Stimulated activated CD8-positive, alpha-beta memory T cell treated with anti-CD3 and anti-CD28 coated beads, Interleukin-12 subunit alpha, Interleukin-12 subunit beta, amount 100 ng/mL, for 4 hours (primary cell): ENCODE results near the gene WNT1.

Experiments used
- DNase-seq: peaks from one replicate; pipeline ENCODE4 v3.0.0-alpha.2; 2020; ENCODE audit warnings: low read depth

The WNT1 gene

DNA sequence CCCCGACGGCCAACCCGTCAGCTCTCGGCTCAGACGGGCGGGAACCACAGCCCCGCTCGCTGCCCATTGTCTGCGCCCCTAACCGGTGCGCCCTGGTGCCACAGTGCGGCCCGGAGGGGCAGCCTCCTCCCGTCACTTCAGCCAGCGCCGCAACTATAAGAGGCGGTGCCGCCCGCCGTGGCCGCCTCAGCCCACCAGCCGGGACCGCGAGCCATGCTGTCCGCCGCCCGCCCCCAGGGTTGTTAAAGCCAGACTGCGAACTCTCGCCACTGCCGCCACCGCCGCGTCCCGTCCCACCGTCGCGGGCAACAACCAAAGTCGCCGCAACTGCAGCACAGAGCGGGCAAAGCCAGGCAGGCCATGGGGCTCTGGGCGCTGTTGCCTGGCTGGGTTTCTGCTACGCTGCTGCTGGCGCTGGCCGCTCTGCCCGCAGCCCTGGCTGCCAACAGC lies at the start of gene WNT1:
TSS of gene WNT1 (plus strand) at position 32 of the 450 bp plus-strand sequence. CDS start at position 361, 329 bp downstream.
- no peak for DNase-seq

DNA sequence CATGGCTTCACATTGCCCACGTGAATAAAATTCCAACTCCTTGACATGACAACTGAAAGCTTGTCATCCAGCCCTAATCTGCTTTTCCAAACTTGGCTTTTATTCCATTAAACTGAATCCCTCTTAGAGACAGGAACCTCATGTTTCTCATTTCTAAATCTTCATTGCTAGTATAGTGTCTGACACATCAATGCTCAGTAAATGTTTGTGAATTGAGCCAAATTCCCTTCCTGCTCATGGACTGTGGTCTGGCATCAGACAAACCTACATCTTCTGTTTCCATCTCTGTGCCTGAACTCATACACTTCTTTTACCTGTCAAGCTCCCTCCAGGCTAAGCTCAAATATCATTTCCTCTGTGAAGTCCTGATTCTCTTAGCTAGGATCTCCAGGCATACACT lies 48.6 kb upstream of the WNT1 start:
- no peak for DNase-seq

DNA sequence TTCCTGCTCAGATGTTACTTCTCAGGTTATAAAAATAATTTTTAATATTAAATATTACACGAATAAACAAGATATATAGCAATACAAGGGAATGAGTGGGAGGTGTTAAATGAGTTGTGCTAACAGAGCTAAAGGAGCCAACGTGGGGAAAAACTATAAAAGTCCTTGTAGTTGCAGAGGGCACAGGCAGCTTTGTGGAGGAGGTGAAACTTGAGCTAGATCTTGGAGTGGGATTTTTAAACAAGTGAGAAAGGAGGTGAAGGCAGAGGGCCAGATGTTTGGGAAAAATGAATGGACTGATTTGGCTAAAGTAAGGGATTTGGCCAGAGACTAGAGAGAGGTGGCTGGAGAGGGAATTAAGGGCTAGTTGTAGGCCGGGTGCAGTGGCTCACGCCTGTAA lies 47.6 kb upstream of the WNT1 start:
- no peak for DNase-seq

DNA sequence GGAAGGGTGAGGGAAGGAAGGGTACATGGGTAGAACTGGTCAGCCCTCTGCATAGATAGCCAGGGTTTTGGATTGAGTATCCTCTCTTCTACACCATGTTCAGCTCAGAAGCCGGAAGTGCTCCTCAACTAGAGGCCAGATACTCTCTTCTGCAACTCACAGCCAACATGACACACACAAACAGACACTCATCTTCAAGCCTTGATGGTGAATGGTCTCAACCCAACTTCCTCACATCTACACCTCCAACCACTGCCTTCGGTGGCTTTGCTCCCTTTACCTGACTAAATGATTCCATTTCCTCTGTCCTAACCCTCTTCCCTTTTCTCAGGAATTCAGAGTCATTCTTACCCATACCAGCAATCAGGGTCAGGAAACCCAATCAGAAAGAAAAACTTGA lies 45.2 kb upstream of the WNT1 start:
- no peak for DNase-seq

DNA sequence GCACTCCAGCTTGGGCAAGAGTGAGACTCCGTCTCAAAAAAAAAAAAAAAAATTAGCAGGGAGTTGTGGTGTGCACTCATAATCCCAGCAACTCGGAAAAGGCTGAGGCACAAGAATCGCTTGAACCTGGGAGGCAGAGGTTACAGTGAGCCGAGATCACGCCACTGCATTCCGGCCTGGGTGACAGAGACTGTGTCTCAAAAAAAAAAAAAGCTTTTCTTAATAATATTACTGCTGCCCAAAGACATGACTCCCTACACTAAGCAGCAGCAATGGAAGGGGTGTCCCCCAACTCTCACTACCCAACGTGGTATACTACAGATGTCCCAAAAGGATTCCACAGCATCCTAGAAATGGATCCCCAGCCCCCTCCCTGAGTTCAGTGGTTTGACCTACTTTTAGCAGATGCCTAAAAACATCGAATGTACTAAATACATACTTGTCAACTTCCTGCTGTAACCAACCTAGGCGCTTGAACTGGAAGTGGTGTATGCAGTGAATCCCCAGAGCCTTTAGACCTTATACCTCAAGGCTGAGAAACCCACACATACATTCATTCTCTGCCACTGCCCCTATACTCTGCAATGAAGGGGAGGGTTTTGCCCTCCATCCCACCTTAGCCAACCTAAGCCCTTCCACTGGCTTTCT lies 44.3 kb upstream of the WNT1 start:
- DNase-seq, result no peak

DNA sequence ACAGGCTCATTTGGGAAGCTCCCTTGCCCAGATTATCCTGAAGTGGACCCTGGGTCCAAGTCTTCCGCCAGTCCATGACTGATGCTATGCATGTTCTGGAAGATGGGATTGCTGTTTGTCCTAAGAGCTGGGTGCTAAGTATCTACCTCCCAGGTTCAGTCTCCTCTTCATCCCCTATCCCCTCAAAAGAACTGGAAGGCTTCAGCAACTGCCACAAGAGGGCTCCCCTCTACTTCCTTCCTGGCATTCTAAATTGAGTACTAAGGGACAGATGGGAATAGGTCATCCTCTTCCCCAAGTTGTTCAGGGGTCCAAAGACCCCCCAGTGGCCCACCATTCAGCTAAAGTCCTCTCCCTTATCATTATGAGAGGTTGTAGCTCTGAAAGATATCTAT lies 43.8 kb upstream of the WNT1 start:
- DNase-seq, result no peak

- peak; percentile 64 for DNase-seq
These were observed 41.6 kb upstream of the WNT1 start for GRCh38 chr12:48936379-48936979.

DNA sequence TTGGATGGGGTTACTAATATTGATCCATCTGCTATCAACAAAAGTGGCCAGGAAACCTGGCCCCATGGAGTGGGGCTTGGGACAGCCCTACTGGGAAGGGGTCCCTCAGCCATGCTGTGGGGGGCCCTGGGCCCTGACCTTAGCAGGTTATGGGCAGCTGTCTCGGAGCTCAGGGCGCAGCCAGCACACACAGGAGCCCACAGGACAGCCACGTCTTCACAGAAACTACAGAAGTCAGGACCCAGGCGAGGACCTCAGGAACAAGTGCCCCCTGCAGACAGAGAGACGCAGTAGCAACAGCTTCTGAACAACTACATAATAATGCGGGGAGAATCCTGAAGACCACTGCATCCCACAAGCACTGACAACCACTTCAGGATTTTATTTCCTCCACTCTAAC lies 41.0 kb upstream of the WNT1 start:
- DNase-seq, result no peak

DNA sequence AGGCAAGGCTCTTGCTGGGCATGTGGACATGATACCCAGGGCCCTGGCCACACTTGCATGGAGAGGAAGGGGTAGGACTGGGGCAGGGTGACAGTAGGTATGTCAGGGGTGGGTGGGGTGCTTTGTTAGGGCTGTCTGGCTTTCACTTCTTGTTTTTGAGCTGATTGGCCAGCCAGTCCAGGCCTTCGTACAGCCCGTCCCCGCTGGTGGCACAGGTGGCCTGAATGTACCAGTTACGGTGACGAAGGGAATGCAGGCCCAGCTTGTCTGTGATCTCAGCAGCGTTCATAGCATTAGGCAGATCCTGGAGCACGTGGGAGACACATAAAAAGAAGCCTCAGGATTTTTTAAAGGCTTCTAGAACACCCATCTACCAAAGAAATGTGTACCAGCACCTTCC lies 39.3 kb upstream of the WNT1 start:
- DNase-seq, result no peak

DNA sequence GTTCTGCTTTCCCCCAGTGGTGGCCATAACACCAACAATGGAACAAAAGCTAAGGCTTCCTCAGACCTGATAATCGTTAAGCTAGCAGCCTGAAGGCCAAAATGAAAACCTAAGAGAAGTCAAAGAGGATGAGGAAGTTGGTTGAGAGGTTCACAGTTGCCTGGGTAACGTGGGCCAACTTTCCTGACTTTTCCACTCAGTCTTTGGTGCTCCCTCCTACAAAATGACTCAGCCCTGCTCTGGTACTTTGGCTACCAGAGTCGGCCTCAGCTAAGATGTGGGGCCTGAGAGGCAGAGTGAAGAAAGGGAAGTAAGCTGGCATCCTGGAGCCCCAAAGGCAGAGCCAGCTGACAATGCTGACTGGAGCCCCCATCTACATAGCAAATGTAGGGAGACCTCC lies 37.9 kb upstream of the WNT1 start:
- no peak for DNase-seq

- no peak for DNase-seq
These were observed 34.9 kb upstream of the WNT1 start for GRCh38 chr12:48943221-48943620.

DNA sequence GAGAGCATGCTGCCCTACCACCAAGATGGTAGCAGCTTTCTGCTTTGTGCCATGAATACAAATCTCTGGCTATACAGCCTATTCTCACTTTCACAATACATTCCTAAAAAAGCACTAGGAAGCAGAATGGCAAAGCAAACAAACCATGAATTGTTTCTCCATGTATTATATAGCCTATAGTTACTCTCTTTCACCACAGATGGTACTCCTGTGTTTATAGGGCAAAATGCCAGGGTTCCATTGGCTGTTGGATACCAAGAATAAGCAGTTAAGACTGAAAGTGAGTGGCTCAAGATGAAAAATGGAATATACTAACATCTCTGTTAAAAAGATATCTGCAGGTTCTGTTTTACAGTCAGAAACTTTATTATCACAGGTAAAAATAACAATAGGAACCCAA lies 31.9 kb upstream of the WNT1 start:
- no peak for DNase-seq

GRCh38 chr12:48946943-48947342 lies 31.2 kb upstream of the WNT1 start:
- no peak for DNase-seq

DNA sequence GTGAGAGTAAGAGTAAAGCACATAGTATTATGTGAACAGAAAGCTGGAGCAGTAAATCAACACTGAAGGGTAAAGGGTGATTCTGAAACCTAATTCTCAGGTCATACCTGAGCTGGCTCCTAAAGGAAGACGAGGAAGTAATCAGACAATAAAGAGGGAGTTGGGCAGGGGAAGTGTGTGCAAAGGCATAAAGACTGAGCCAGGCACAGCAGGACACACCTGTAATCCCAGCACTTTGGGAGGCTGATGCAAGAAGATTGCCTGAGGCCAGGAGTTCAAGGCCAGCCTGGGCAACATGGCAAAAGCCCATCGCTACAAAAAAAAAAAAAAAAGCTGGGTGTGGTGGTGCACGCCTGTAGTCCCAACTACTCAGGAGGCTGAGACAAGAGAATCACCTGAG lies 30.4 kb upstream of the WNT1 start:
- DNase-seq, result no peak

- DNase-seq, result no peak
These were observed 25.4 kb upstream of the WNT1 start for GRCh38 chr12:48952691-48953090.

DNA sequence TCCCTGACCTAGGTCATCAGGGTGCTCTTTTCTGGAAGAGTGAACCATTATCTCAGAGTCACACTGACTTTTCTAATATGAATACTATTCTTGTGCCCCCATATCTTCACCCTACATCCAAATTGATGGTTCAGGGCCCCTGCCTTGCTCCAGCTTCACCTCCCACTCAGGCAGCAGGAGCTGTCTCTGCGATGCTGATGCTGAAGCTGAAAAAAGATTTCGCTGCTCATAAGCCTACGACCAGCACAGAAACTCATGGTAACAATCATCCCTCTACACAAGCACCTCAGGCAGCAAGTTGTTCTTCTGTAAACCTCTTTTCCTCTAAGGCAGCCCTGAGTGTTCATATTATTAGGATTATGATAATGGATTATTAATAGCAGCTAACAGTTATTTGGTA lies 24.1 kb upstream of the WNT1 start:
- no peak for DNase-seq

- no peak for DNase-seq
These were observed 23.2 kb upstream of the WNT1 start for GRCh38 chr12:48954841-48955501.

DNA sequence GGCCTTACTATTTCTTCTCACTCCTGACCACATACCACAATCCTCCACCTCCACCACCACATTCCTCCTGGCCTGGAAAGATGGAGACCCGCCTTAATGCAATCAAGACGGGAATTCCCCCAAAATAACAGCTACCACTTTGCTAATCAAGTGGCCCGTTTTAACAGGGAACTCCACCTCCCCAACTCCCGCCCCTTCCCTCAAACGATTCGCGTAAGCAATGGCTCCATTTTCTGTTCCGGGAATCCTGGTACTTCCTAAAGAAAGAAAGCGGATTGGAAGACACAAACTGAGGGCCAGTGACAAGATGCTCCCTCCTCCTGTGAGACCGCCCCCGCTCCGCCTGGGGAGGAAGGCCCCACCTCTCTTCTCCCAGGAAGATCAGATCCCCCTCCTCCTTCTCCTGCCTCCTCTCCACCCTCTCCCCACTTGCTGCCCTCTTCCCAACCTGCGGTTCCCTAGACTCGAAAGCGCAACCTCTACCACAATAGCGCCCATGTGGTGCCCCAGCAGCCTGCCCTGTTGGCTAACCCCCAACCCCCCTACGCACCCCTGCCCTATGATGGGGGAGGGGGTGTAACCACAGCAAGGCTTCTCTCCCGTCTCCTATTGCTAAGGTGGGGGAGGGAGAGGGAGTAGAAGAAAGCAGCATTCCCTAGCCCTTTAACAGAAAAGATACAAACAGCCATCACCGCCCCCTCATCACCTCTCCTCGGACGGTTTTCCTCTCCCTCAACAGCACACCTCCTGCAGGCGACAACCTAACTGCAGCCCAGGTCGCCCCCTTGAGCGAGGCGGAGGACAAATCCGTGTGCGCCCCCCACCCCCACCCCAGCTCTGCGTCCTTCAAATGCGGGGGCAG lies 21.6 kb upstream of the WNT1 start:
- no peak for DNase-seq

- DNase-seq, result peak; percentile 87
These were observed 20.7 kb upstream of the WNT1 start, which contains the start of gene ARF3 for GRCh38 chr12:48957141-48958048. Gene ARF3, minus strand, starts transcription at chr12:48957487. Its CDS starts 16,392 bp downstream, at chr12:48941095.

DNA sequence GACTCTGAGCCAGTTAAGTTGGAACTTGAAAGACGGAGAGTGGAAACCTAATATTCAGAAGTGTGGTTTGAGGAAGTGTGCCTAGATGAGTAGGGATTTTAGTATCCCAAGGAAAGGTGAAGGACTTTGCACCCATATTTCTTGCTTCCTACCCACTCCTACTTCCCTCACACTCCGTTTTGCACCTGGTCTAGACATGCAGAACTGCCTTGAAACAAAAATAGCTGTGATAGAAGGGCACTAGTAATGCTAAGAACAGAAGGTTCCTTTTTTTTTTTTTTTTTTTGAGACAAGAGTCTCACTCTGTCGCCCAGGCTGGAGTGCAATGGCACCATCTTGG lies 20.1 kb upstream of the WNT1 start:
- no peak for DNase-seq

DNA sequence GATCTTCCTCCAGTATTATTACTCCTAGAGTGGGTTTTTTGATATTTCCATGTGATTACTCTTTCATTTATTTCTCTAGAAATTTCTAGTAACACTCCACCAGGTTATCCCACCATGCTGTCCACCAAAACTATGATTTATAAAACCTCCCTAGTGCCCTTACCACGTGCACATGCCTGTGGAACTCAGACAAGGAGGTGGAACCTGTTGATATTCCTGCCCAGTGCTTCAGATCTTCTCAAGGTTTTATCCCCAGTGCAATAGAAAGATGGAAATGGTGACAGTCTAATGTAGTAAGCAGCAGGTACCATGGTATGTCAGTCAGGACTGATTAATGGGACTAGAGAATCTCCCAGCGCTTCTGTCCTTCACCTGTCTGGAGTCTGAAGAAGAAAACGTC lies 17.3 kb upstream of the WNT1 start:
- DNase-seq, result no peak

DNA sequence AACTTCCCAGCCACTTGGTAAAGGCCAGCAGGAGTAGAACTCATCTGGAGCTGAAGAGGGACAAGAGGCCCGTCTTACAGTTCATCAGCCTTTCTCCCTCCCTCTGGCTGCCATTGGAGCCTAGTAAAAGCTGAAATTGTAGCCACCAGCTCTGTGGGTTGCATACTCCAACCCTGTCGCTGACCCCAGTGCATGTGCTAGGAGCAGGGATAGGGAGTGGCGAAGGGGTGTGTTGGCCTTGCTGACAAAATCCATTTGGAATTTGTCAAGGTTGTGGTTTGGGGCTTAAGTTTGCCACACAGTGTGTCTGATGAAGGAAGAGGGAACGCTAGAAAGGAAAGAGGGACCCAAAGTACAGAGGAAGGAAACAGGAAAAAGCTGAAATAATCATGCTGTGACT lies 16.8 kb upstream of the WNT1 start:
- DNase-seq, result no peak
